Karpas-422 (cell line): ENCODE results near the gene ROS1. TPM values are rescaled to one million over a fixed set of nuclear protein-coding genes. Genes with fewer than 3 reads are reported as not detected.

Source experiments
- DNase-seq: peaks from one replicate; pipeline ENCODE4 v3.0.0-alpha.2; 2015
- H2AFZ ChIP-seq: fragments of 200-600 bp; sonication (generic); 2 replicates; pipeline ENCODE4 v1.6.1; 2014; ENCODE audit warnings: antibody characterized with exemption, low read length, mixed read lengths
- H3K27ac ChIP-seq: fragments of 200-600 bp; sonication (generic); 2 replicates; pipeline ENCODE4 v1.5.1; 2014; ENCODE audit warnings: mild to moderate bottlenecking, low read length, moderate library complexity
- H3K27me3 ChIP-seq: fragments of 200-600 bp; sonication (generic); 2 replicates; pipeline ENCODE4 v1.6.1; 2014; ENCODE audit warnings: low read length, mixed read lengths
- H3K36me3 ChIP-seq: fragments of 200-600 bp; sonication (generic); 2 replicates; pipeline ENCODE4 v1.6.1; 2014; ENCODE audit warnings: low read length, mixed read lengths; ENCODE audit not compliant: insufficient read depth
- H3K4me1 ChIP-seq: fragments of 200-600 bp; sonication (generic); 2 replicates; pipeline ENCODE4 v1.6.1; 2014; ENCODE audit warnings: mild to moderate bottlenecking, low read length, mixed read lengths
- H3K4me2 ChIP-seq: fragments of 200-600 bp; sonication (generic); 2 replicates; pipeline ENCODE4 v1.6.1; 2014; ENCODE audit warnings: low read length, low read depth, mild to moderate bottlenecking; ENCODE audit not compliant: poor library complexity, severe bottlenecking
- H3K4me3 ChIP-seq: fragments of 200-600 bp; sonication (generic); 2 replicates; pipeline ENCODE4 v1.5.1; 2014; ENCODE audit warnings: mild to moderate bottlenecking, antibody characterized with exemption, low read length, mixed read lengths
- H3K79me2 ChIP-seq: fragments of 200-600 bp; sonication (generic); 2 replicates; pipeline ENCODE4 v1.6.1; 2014; ENCODE audit warnings: mild to moderate bottlenecking, low read length, mixed read lengths
- H3K9ac ChIP-seq: fragments of 200-600 bp; sonication (generic); 2 replicates; pipeline ENCODE4 v1.6.0; 2014; ENCODE audit warnings: low read length
- H3K9me2 ChIP-seq: fragments of 200-600 bp; sonication (generic), shearing (Covaris generic); replicated peaks from 2 replicates; pipeline ENCODE4 v1.6.0; 2014; ENCODE audit warnings: mild to moderate bottlenecking, low read length, moderate library complexity; ENCODE audit not compliant: insufficient read depth
- H3K9me3 ChIP-seq: fragments of 300-700, 200-600 bp; sonication (generic); 2 replicates; pipeline ENCODE4 v1.6.1; 2014; ENCODE audit warnings: low read length, mixed read lengths
- H4K20me1 ChIP-seq: fragments of 200-600 bp; sonication (generic); 2 replicates; pipeline ENCODE4 v1.6.1; 2014; ENCODE audit warnings: mild to moderate bottlenecking, antibody characterized with exemption, low read length, low read depth; ENCODE audit not compliant: insufficient read depth
- total RNA-seq: library from RNA; depleted of rRNA; stranded (reverse); fragments of >200 nt; shearing (Covaris generic); gene quantifications from 2 replicates; pipeline ENCODE4 v1.2.3, GENCODE V29; 2014; ENCODE audit warnings: low replicate concordance

The ROS1 gene
- total RNA-seq, 1 experiment from 2014 or later, result not detected

GRCh38 chr6:117464700-117465099 lies 39.0 kb upstream of the ROS1 start:
- Histone ChIP-seq H3K4me2 (no peak overlapping the region), H3K9me2 (no peaks in the 10 kb centered on the region), H3K9ac (no peak overlapping the region), H3K4me1 (no peaks in the 10 kb centered on the region), H3K9me3 (no peaks in the 10 kb centered on the region), H3K4me3 (no peak overlapping the region), H3K79me2 (no peaks in the 10 kb centered on the region), H3K27me3 (no peaks in the 10 kb centered on the region), H3K27ac (no peak overlapping the region), H2AFZ (no peak overlapping the region), H4K20me1 (no peaks in the 10 kb centered on the region), H3K36me3 (no peaks in the 10 kb centered on the region)
- DNase-seq, result no peak

- Histone ChIP-seq H2AFZ (no peak overlapping the region), H3K27me3 (no peaks in the 10 kb centered on the region), H3K4me2 (no peak overlapping the region), H3K27ac (no peak overlapping the region), H3K9me2 (no peaks in the 10 kb centered on the region), H3K79me2 (no peaks in the 10 kb centered on the region), H3K9me3 (no peaks in the 10 kb centered on the region), H3K4me3 (no peak overlapping the region), H4K20me1 (no peaks in the 10 kb centered on the region), H3K4me1 (no peaks in the 10 kb centered on the region), H3K9ac (no peak overlapping the region), H3K36me3 (no peaks in the 10 kb centered on the region)
- no peak for DNase-seq
These were observed 38.3 kb upstream of the ROS1 start for GRCh38 chr6:117463762-117464665.

GRCh38 chr6:117459204-117459944 lies 33.6 kb upstream of the ROS1 start:
- H3K79me2 ChIP-seq, result no peaks in the 10 kb centered on the region
- H4K20me1 ChIP-seq, result no peaks in the 10 kb centered on the region
- no peaks in the 10 kb centered on the region for H3K9me3 ChIP-seq
- H3K4me3 ChIP-seq, result no peak overlapping the region
- H3K27ac ChIP-seq, result no peak overlapping the region
- H3K4me2 ChIP-seq, result no peak overlapping the region
- DNase-seq, result no peak
- no peak overlapping the region for H2AFZ ChIP-seq
- no peaks in the 10 kb centered on the region for H3K9me2 ChIP-seq
- H3K9ac ChIP-seq, result no peak overlapping the region
- no peaks in the 10 kb centered on the region for H3K4me1 ChIP-seq
- no peaks in the 10 kb centered on the region for H3K36me3 ChIP-seq
- H3K27me3 ChIP-seq, result no peaks in the 10 kb centered on the region

DNA sequence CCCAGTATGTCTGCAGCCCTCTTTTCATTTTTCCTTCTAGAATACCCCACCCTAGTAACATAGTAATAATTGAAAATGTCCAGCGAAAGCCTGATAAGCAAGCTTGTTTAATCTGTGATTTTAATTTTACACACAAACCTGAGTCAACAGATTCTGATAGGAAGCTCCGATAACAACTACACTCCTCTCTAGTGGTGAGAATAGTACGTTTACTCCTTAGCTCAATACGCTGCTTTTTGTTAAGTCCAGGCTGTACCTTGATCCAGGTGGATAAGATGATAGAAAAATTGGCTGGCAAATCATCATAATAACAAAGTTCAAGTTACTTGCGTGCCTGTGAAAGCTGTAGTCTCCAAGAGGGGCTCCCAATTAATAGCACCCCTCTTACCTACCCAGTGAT lies 31.3 kb upstream of the ROS1 start:
- H3K4me1 ChIP-seq, result no peaks in the 10 kb centered on the region
- no peak overlapping the region for H3K4me3 ChIP-seq
- no peak overlapping the region for H2AFZ ChIP-seq
- H3K27me3 ChIP-seq, result no peaks in the 10 kb centered on the region
- no peaks in the 10 kb centered on the region for H3K36me3 ChIP-seq
- DNase-seq, result no peak
- no peaks in the 10 kb centered on the region for H3K79me2 ChIP-seq
- no peaks in the 10 kb centered on the region for H3K9me3 ChIP-seq
- H4K20me1 ChIP-seq, result no peaks in the 10 kb centered on the region
- no peaks in the 10 kb centered on the region for H3K9me2 ChIP-seq
- H3K27ac ChIP-seq, result no peak overlapping the region
- H3K4me2 ChIP-seq, result no peak overlapping the region
- no peak overlapping the region for H3K9ac ChIP-seq

- H3K36me3 ChIP-seq, result no peaks in the 10 kb centered on the region
- H3K27me3 ChIP-seq, result no peaks in the 10 kb centered on the region
- no peaks in the 10 kb centered on the region for H3K4me1 ChIP-seq
- H2AFZ ChIP-seq, result no peak overlapping the region
- no peaks in the 10 kb centered on the region for H3K79me2 ChIP-seq
- no peak for DNase-seq
- H3K9me2 ChIP-seq, result no peaks in the 10 kb centered on the region
- H4K20me1 ChIP-seq, result no peaks in the 10 kb centered on the region
- H3K4me3 ChIP-seq, result no peak overlapping the region
- no peak overlapping the region for H3K9ac ChIP-seq
- no peak overlapping the region for H3K4me2 ChIP-seq
- H3K27ac ChIP-seq, result no peak overlapping the region
- H3K9me3 ChIP-seq, result no peaks in the 10 kb centered on the region
These were observed 30.5 kb upstream of the ROS1 start for GRCh38 chr6:117456250-117456649.

DNA sequence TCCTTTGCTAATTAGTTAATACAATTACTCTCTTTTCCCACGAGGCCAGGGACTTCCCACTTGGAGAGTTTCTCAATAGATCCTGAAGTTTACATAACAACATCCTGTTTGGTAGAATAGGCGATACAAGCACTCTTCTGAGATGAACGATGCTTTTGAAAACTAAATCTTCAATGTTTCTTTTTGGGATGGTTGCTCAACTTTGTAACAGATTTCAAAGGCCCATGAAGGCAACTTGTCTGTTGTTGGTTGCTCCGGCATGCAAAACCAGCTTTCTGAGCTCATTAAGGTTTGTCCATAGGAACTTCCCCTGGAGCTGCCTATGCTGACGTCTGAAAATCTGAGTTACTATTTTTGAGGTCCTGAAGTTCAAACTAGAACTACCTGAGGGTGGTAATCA lies 25.9 kb upstream of the ROS1 start:
- no peak overlapping the region for H2AFZ ChIP-seq
- no peak for DNase-seq
- no peak overlapping the region for H3K4me2 ChIP-seq
- H3K79me2 ChIP-seq, result no peaks in the 10 kb centered on the region
- H3K4me3 ChIP-seq, result no peak overlapping the region
- no peak overlapping the region for H3K27ac ChIP-seq
- H3K9me3 ChIP-seq, result no peaks in the 10 kb centered on the region
- H3K36me3 ChIP-seq, result no peaks in the 10 kb centered on the region
- no peaks in the 10 kb centered on the region for H3K27me3 ChIP-seq
- no peak overlapping the region for H3K9ac ChIP-seq
- no peaks in the 10 kb centered on the region for H3K9me2 ChIP-seq
- H4K20me1 ChIP-seq, result no peaks in the 10 kb centered on the region
- no peaks in the 10 kb centered on the region for H3K4me1 ChIP-seq

GRCh38 chr6:117449549-117450439 lies 24.1 kb upstream of the ROS1 start:
- no peak overlapping the region for H3K4me3 ChIP-seq
- no peak overlapping the region for H3K27ac ChIP-seq
- peak; percentile 88 for DNase-seq
- H3K36me3 ChIP-seq, result no peaks in the 10 kb centered on the region
- no peak overlapping the region for H3K9ac ChIP-seq
- H3K79me2 ChIP-seq, result no peaks in the 10 kb centered on the region
- no peaks in the 10 kb centered on the region for H3K9me2 ChIP-seq
- no peak overlapping the region for H3K4me2 ChIP-seq
- H3K27me3 ChIP-seq, result no peaks in the 10 kb centered on the region
- H2AFZ ChIP-seq, result no peak overlapping the region
- no peaks in the 10 kb centered on the region for H4K20me1 ChIP-seq
- no peaks in the 10 kb centered on the region for H3K4me1 ChIP-seq
- H3K9me3 ChIP-seq, result no peaks in the 10 kb centered on the region
